Neural progenitor cell (in vitro differentiated cells): ENCODE data around the gene AOC3. TPM values are rescaled to one million over a fixed set of nuclear protein-coding genes. Genes with fewer than 3 reads are reported as not detected.

ENCODE experiments used
- DNase-seq: peaks from one replicate; pipeline ENCODE4 v3.0.0-alpha.2; 2016; ENCODE audit warnings: low spot score
- H2AFZ ChIP-seq: fragments of 200-600 bp; sonication (generic); replicated peaks from 2 replicates; pipeline ENCODE4 v1.6.1; 2016; ENCODE audit warnings: antibody characterized with exemption
- H3F3A ChIP-seq: fragments of 200-600 bp; sonication (generic); 2 replicates; pipeline ENCODE4 v1.6.1; 2016; ENCODE audit warnings: antibody characterized with exemption, low read depth
- H3K27ac ChIP-seq: fragments of 200-600 bp; sonication (generic); 2 replicates; pipeline ENCODE4 v1.5.1; 2016; ENCODE audit warnings: mild to moderate bottlenecking
- H3K27me3 ChIP-seq: fragments of 200-600 bp; sonication (generic); 2 replicates; pipeline ENCODE4 v1.6.1; 2016; ENCODE audit warnings: mild to moderate bottlenecking, moderate library complexity
- H3K36me3 ChIP-seq: fragments of 200-600 bp; sonication (generic); 2 replicates; pipeline ENCODE4 v1.5.1; 2016
- H3K4me1 ChIP-seq: fragments of 200-600 bp; sonication (generic); 2 replicates; pipeline ENCODE4 v1.6.1; 2016; ENCODE audit warnings: mixed run types
- H3K4me2 ChIP-seq: fragments of 200-600 bp; sonication (generic); 2 replicates; pipeline ENCODE4 v1.6.1; 2016
- H3K4me3 ChIP-seq: fragments of 200-600 bp; sonication (generic); 2 replicates; pipeline ENCODE4 v1.5.1; 2016
- H3K79me2 ChIP-seq: fragments of 200-600 bp; sonication (generic); 2 replicates; pipeline ENCODE4 v1.6.1; 2016; ENCODE audit warnings: low read depth
- H3K9ac ChIP-seq: fragments of 200-600 bp; sonication (generic); 2 replicates; pipeline ENCODE4 v1.6.1; 2016
- H3K9me3 ChIP-seq: fragments of 200-600 bp; sonication (generic); 2 replicates; pipeline ENCODE4 v1.5.1; 2016; ENCODE audit warnings: low read depth
- H4K20me1 ChIP-seq: fragments of 200-600 bp; sonication (generic); 2 replicates; pipeline ENCODE4 v1.6.1; 2016; ENCODE audit warnings: low read depth
- H3K27ac Mint-ChIP-seq: 3 replicates; pipeline ENCODE4 v1.8.0; 2021; ENCODE audit warnings: mixed read lengths
- H3K27me3 Mint-ChIP-seq: 2 replicates; pipeline ENCODE4 v1.8.0; 2022; ENCODE audit warnings: low read depth, mild to moderate bottlenecking, inconsistent platforms, moderate library complexity, mixed read lengths; ENCODE audit not compliant: insufficient read depth
- H3K36me3 Mint-ChIP-seq: 3 replicates; pipeline ENCODE4 v1.8.0; 2021; ENCODE audit warnings: mixed read lengths
- H3K4me1 Mint-ChIP-seq: 3 replicates; pipeline ENCODE4 v1.8.0; 2021; ENCODE audit warnings: mixed read lengths
- H3K4me3 Mint-ChIP-seq: 3 replicates; pipeline ENCODE4 v1.8.0; 2021; ENCODE audit warnings: mild to moderate bottlenecking, moderate library complexity, mixed read lengths
- H3K9me3 Mint-ChIP-seq: 3 replicates; pipeline ENCODE4 v1.8.0; 2020; ENCODE audit warnings: mixed read lengths
- EZH2 ChIP-seq: fragments of 200-600 bp; sonication (generic); IDR thresholded peaks from 2 replicates; pipeline ENCODE4 v1.6.1; 2017; ENCODE audit warnings: antibody characterized with exemption, mild to moderate bottlenecking, moderate library complexity
- EZH2phosphoT487 ChIP-seq: fragments of 200-600 bp; sonication (generic); IDR thresholded peaks from 2 replicates; pipeline ENCODE4 v1.6.1; 2017; ENCODE audit warnings: antibody characterized with exemption
- microRNA-seq: library from miRNA; unstranded; fragments of <30 nt; microRNA quantifications from one replicate; pipeline ENCODE4, GENCODE V29; 2016
- small RNA-seq: library from RNA; depleted of rRNA; stranded (forward); fragments of <200 nt; gene quantifications from one replicate; pipeline ENCODE3, GENCODE V24; 2015
- total RNA-seq: library from RNA; depleted of rRNA; stranded (reverse); fragments of >200 nt; gene quantifications from 2 replicates; pipeline ENCODE4 v1.2.3, GENCODE V29; 2015; ENCODE audit warnings: low replicate concordance
- TF ChIP-seq, protein P1 (sequence below): fragments of 200-600 bp; sonication (generic); IDR thresholded peaks from 2 replicates; pipeline ENCODE4 v1.5.1; 2017; ENCODE audit warnings: antibody characterized with exemption, mild to moderate bottlenecking

AOC3 gene
- total RNA-seq, 1 donor from 2014 or later = not detected

DNA sequence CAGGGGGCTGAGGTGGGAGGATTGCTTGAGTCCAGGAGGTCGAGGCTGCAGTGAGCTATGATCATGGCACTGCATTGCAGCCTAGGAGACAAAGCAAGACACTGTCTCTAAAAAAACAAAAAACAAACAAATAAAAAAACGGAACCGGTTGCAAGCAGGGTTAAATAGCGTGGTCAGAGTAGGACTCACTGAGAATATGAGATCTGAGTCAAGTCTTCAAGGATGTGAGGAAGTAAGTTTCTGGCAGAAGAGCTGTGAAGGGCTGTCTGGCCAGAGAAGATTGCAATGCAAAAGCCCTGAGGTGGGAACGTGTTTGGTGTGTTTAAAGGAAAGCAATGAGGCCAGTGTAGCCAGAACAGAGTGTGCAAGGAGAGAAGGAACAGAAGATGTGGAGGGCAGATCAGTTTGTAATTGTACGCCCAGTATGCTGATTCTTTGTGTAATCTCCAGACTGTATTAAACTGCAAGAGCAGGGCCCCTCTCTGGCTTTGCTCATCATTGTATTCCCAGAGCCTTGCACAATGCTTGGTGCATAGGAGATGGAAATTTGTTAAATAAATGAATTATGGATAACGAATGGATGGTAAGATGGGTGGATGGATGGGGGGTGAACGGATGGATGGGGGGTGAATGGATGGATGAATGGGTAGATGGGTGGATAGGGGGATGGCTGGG is 55.9 kb downstream of the AOC3 start:
- Histone ChIP-seq H2AFZ (no peak overlapping the region), H3K4me2 (no peak overlapping the region), H3K36me3 (no peaks in the 10 kb centered on the region), H3K4me3 (no peak overlapping the region), H3K27me3 (no peaks in the 10 kb centered on the region), H3K4me1 (no peaks in the 10 kb centered on the region), H4K20me1 (no peaks in the 10 kb centered on the region), H3K27ac (no peak overlapping the region), H3F3A (no peaks in the 10 kb centered on the region), H3K9me3 (no peaks in the 10 kb centered on the region), H3K9ac (no peak overlapping the region), H3K79me2 (no peaks in the 10 kb centered on the region)
- Mint-ChIP-seq H3K9me3 (no peaks in the 10 kb centered on the region), H3K27me3 (peaks cover 4% of the 10 kb centered on the region), H3K4me3 (no peak overlapping the region), H3K27ac (no peak overlapping the region), H3K4me1 (no peaks in the 10 kb centered on the region), H3K36me3 (no peaks in the 10 kb centered on the region)
- TF ChIP-seq EZH2 = no peak
- TF ChIP-seq, protein P1, sequence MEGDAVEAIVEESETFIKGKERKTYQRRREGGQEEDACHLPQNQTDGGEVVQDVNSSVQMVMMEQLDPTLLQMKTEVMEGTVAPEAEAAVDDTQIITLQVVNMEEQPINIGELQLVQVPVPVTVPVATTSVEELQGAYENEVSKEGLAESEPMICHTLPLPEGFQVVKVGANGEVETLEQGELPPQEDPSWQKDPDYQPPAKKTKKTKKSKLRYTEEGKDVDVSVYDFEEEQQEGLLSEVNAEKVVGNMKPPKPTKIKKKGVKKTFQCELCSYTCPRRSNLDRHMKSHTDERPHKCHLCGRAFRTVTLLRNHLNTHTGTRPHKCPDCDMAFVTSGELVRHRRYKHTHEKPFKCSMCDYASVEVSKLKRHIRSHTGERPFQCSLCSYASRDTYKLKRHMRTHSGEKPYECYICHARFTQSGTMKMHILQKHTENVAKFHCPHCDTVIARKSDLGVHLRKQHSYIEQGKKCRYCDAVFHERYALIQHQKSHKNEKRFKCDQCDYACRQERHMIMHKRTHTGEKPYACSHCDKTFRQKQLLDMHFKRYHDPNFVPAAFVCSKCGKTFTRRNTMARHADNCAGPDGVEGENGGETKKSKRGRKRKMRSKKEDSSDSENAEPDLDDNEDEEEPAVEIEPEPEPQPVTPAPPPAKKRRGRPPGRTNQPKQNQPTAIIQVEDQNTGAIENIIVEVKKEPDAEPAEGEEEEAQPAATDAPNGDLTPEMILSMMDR = no peak
- TF ChIP-seq EZH2phosphoT487 = no peak
- no peak for DNase-seq

Small RNA genes lying within 50 kb of the gene (microRNA-seq; reads per million reads assigned to microRNA genes)
- not detected for gene MIR6781

Small RNA genes lying within 50 kb of the gene (small RNA-seq; reads per million reads assigned to genes)
- gene MIR6781 (not detected), gene RNU6-287P (not detected)

Other genes starting within 250 kb of the AOC3 start
- gene RETREG3, start 241.8 kb upstream of the AOC3 start, total RNA-seq = 23.6 and 38.3 TPM in 2 replicates
- gene TUBG1, start 241.5 kb upstream of the AOC3 start, total RNA-seq = 45.7 and 74.9 TPM in 2 replicates
- gene TUBG2, start 191.9 kb upstream of the AOC3 start, total RNA-seq = 12.8 and 19.6 TPM in 2 replicates
- gene PLEKHH3, start 174.2 kb upstream of the AOC3 start, total RNA-seq = 3.4 and 22.8 TPM in 2 replicates
- gene CCR10, start 169.4 kb upstream of the AOC3 start, total RNA-seq = 1.6 TPM in 1 of 2 replicates, not detected in the other
- 15.1 and 29.7 TPM in 2 replicates for gene CNTNAP1, start 168.7 kb upstream of the AOC3 start, total RNA-seq
- gene EZH1, start 106.2 kb upstream of the AOC3 start, total RNA-seq = 47.1 and 48.5 TPM in 2 replicates
- 0.51 and 5.8 TPM in 2 replicates for gene RAMP2, start 90.0 kb upstream of the AOC3 start, total RNA-seq
- gene VPS25, start 77.8 kb upstream of the AOC3 start, total RNA-seq = 77.5 and 114 TPM in 2 replicates
- 0.12 TPM in 1 of 2 replicates, not detected in the other for gene WNK4, start 70.6 kb upstream of the AOC3 start, total RNA-seq
- 61.2 and 74.5 TPM in 2 replicates for gene COA3, start 52.5 kb upstream of the AOC3 start, total RNA-seq
- gene CNTD1, start 52.3 kb upstream of the AOC3 start, total RNA-seq = 0.06 TPM in 1 of 2 replicates, not detected in the other
- gene BECN1, start 26.9 kb upstream of the AOC3 start, total RNA-seq = 42.1 and 54.3 TPM in 2 replicates
- 106 and 108 TPM in 2 replicates for gene PSME3, start 17.8 kb upstream of the AOC3 start, total RNA-seq
- 1.2 and 2.1 TPM in 2 replicates for gene AOC2, start 6.6 kb upstream of the AOC3 start, total RNA-seq
- gene G6PC1, start 49.6 kb downstream of the AOC3 start, total RNA-seq = not detected in 2 replicates
- gene AARSD1, start 113.3 kb downstream of the AOC3 start, total RNA-seq = 23.7 and 36.5 TPM in 2 replicates
- 2.6 and 7.7 TPM in 2 replicates for gene PTGES3L, start 128.9 kb downstream of the AOC3 start, total RNA-seq
- 11.4 and 12.6 TPM in 2 replicates for gene RUNDC1, start 129.4 kb downstream of the AOC3 start, total RNA-seq
- 1,535 and 1,934 TPM in 2 replicates for gene RPL27, start 147.2 kb downstream of the AOC3 start, total RNA-seq
- gene IFI35, start 155.6 kb downstream of the AOC3 start, total RNA-seq = 0.96 TPM in 1 of 2 replicates, not detected in the other
- gene VAT1, start 171.2 kb downstream of the AOC3 start, total RNA-seq = 94.7 and 185 TPM in 2 replicates
- gene RND2, start 174.0 kb downstream of the AOC3 start, total RNA-seq = 35.0 and 46.0 TPM in 2 replicates